ENCODE measurements around the gene HBG1. TPM values are rescaled to one million over a fixed set of nuclear protein-coding genes. Genes with fewer than 3 reads are reported as not detected.

The HBG1 gene
- total and polyA plus RNA-seq, 2 donors (not counting 1 experiment from before 2014, with no cell fraction given), result not detected

DNA sequence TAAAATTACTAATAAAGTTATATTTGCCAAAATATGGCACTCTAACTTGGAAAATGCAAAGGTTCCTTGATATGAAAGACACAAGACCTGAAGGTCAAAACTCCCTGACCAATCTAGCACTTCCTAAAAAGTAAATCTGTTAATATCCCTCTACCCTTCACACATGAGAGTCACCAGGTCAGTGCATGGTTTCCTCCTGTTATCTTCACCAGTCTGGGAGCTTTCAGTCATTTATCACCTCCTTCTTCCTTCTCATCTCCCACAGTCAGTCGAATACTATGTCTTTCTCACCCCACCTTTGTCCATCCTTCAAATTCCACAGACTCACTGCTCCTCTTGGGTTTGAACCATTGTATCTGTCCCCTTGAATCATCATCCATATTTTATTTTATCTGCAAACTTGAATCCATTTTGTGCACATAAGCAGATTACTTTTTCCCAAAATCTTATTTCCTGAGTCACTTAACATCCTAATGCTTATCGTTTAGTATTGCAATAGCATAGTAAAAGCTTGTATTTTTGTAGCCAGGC is 17.4 kb upstream of the HBG1 start:
- Mint-ChIP-seq H3K27ac (no peak overlapping the region), H3K9me3 (ENCODE audit: insufficient read depth) (no peaks in the 10 kb centered on the region), H3K4me1 (no peaks in the 10 kb centered on the region), H3K4me3 (no peak overlapping the region), H3K27me3 (no peaks in the 10 kb centered on the region)
- TF ChIP-seq, protein P1, sequence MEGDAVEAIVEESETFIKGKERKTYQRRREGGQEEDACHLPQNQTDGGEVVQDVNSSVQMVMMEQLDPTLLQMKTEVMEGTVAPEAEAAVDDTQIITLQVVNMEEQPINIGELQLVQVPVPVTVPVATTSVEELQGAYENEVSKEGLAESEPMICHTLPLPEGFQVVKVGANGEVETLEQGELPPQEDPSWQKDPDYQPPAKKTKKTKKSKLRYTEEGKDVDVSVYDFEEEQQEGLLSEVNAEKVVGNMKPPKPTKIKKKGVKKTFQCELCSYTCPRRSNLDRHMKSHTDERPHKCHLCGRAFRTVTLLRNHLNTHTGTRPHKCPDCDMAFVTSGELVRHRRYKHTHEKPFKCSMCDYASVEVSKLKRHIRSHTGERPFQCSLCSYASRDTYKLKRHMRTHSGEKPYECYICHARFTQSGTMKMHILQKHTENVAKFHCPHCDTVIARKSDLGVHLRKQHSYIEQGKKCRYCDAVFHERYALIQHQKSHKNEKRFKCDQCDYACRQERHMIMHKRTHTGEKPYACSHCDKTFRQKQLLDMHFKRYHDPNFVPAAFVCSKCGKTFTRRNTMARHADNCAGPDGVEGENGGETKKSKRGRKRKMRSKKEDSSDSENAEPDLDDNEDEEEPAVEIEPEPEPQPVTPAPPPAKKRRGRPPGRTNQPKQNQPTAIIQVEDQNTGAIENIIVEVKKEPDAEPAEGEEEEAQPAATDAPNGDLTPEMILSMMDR (IDR thresholded peaks at IDR 0.05), result no peak
- TF ChIP-seq EZH2 (IDR thresholded peaks at IDR 0.05; ENCODE audit: borderline replicate concordance, insufficient read depth, low read depth, low read length, poor library complexity, severe bottlenecking), result no peak
- H3K4me2 ChIP-seq (replicated peaks; ENCODE audit: low read depth, low read length, poor library complexity, severe bottlenecking), result no peak overlapping the region
- H3K79me2 ChIP-seq (ENCODE audit: control insufficient read depth, insufficient read depth, low read length), result no peaks in the 10 kb centered on the region
- H3K27ac ChIP-seq (ENCODE audit: low read length in 2 of 2), result no peak overlapping the region
- ATAC-seq (ENCODE audit: low read depth) (no peak), DNase-seq (no peak)
- H3K9ac ChIP-seq (ENCODE audit: low read length), result no peak overlapping the region
- no peaks in the 10 kb centered on the region for H3K9me3 ChIP-seq (ENCODE audit: control extremely low read depth in 1 of 3, control insufficient read depth in 2 of 3, insufficient read depth in 1 of 3, low read length in 2 of 3)
- WGBS (ENCODE audit: insufficient coverage), result 75% methylated on average over 1 of the region's 2 CpGs
- H3K4me1 ChIP-seq (ENCODE audit: control insufficient read depth in 2 of 2, insufficient read depth in 2 of 2, low read length in 2 of 2), result no peaks in the 10 kb centered on the region
- ChIA-PET CTCF (no interaction called here), POLR2A (no interaction called here)
- H4K20me1 ChIP-seq (ENCODE audit: control insufficient read depth, insufficient read depth, low read length, poor library complexity, severe bottlenecking), result no peaks in the 10 kb centered on the region
- H2AFZ ChIP-seq (ENCODE audit: insufficient read depth, low read depth, low read length, poor library complexity, severe bottlenecking), result no peak overlapping the region
- intact Hi-C loops (cut with micrococcal nuclease), result no loop called here
- H3K36me3 ChIP-seq (replicated peaks in 1 of 2; ENCODE audit: control extremely low read depth in 1 of 2, control insufficient read depth in 1 of 2, extremely low read depth in 1 of 2, insufficient read depth in 2 of 2, low read length in 1 of 2), result no peaks in the 10 kb centered on the region
- no peaks in the 10 kb centered on the region for H3K27me3 ChIP-seq (replicated peaks in 1 of 4; ENCODE audit: control extremely low read depth in 1 of 4, control insufficient read depth in 3 of 4, insufficient read depth in 4 of 4, low read length in 3 of 4)
- no peak overlapping the region for H3K4me3 ChIP-seq (ENCODE audit: control extremely low read depth in 1 of 5, extremely low read depth in 1 of 5, insufficient read depth in 1 of 5, low read depth in 2 of 5, low read length in 4 of 5)

GRCh38 chr11:5266609-5267008 is 17.0 kb upstream of the HBG1 start:
- Histone ChIP-seq H3K36me3 (replicated peaks in 1 of 2; ENCODE audit: control extremely low read depth in 1 of 2, control insufficient read depth in 1 of 2, extremely low read depth in 1 of 2, insufficient read depth in 2 of 2, low read length in 1 of 2) (no peaks in the 10 kb centered on the region), H3K4me3 (ENCODE audit: control extremely low read depth in 1 of 5, extremely low read depth in 1 of 5, insufficient read depth in 1 of 5, low read depth in 2 of 5, low read length in 4 of 5) (no peak overlapping the region), H3K27me3 (replicated peaks in 1 of 4; ENCODE audit: control extremely low read depth in 1 of 4, control insufficient read depth in 3 of 4, insufficient read depth in 4 of 4, low read length in 3 of 4) (no peaks in the 10 kb centered on the region), H3K79me2 (ENCODE audit: control insufficient read depth, insufficient read depth, low read length) (no peaks in the 10 kb centered on the region), H3K4me1 (ENCODE audit: control insufficient read depth in 2 of 2, insufficient read depth in 2 of 2, low read length in 2 of 2) (no peaks in the 10 kb centered on the region), H4K20me1 (ENCODE audit: control insufficient read depth, insufficient read depth, low read length, poor library complexity, severe bottlenecking) (no peaks in the 10 kb centered on the region), H3K4me2 (replicated peaks; ENCODE audit: low read depth, low read length, poor library complexity, severe bottlenecking) (no peak overlapping the region), H3K9ac (ENCODE audit: low read length) (no peak overlapping the region), H3K27ac (ENCODE audit: low read length in 2 of 2) (no peak overlapping the region), H3K9me3 (ENCODE audit: control extremely low read depth in 1 of 3, control insufficient read depth in 2 of 3, insufficient read depth in 1 of 3, low read length in 2 of 3) (no peaks in the 10 kb centered on the region), H2AFZ (ENCODE audit: insufficient read depth, low read depth, low read length, poor library complexity, severe bottlenecking) (no peak overlapping the region)
- no peak for DNase-seq
- no peaks in the 10 kb centered on the region for H3K9me3 Mint-ChIP-seq (ENCODE audit: insufficient read depth)
- CTCF ChIA-PET, result no interaction called here
- TF ChIP-seq EZH2 (IDR thresholded peaks at IDR 0.05; ENCODE audit: borderline replicate concordance, insufficient read depth, low read depth, low read length, poor library complexity, severe bottlenecking), result no peak
- TF ChIP-seq, protein P1 (IDR thresholded peaks at IDR 0.05), result no peak
- POLR2A ChIA-PET, result no interaction called here
- no peaks in the 10 kb centered on the region for H3K4me1 Mint-ChIP-seq
- intact Hi-C loops (cut with micrococcal nuclease), result no loop called here
- no peak overlapping the region for H3K27ac Mint-ChIP-seq
- no peak for ATAC-seq (ENCODE audit: low read depth)
- no peak overlapping the region for H3K4me3 Mint-ChIP-seq
- no peaks in the 10 kb centered on the region for H3K27me3 Mint-ChIP-seq
